Measurements from ENCODE around the gene GET4.

GRCh38 chr7:937856-938484 lies 61.6 kb downstream of the GET4 start:
- TF ChIP-seq POLR2AphosphoS5 (IDR thresholded peaks at IDR 0.05; ENCODE audit: insufficient read depth in 1 of 2, low read depth in 1 of 2), result no peak
- TF ChIP-seq POLR2A (IDR thresholded peaks at IDR 0.05), result no peak
